Measurements from ENCODE around the gene HMX3. TPM values are rescaled to one million over a fixed set of nuclear protein-coding genes. Genes with fewer than 3 reads are reported as not detected.

HMX3 gene
- total and polyA plus RNA-seq, 2 experiments from 2014 or later, result 0.35 TPM; not detected in 1

DNA sequence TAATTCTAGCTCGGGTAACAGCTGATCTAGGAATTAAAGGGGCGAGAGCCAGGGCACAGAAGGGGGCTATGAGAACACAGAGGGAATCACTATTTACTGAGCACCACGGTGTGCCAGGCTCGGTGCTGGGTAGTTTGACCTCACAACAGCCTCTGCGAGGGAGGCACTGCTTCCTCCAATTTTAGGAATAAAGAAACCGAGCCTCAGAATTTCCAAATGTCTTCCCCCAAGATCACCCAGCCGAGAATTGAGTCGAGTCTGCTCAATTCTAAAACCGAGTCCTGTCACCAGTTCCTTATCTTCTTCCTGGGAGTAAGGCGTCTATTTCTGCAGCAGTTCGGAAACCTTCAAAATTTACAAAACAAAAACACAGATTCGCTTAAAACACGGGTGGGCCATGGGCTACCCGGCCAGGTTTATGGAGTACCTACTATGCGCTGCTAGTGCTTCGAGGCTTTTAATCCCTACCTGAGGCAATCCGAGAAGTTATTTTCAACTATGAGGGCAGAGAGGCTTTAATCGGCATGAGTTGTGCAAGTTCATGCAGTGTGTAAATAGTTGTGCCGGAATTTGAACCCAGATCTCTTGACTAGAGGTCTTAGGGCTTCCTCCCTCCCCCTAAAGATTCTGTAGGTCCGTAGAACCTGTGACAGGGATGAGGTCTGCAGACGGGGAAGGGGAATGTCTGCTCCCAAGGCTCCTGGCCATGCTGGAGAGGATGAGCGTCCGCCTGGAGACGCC lies 11.3 kb downstream of the HMX3 start:
- peaks cover 5% of the 10 kb centered on the region; the same call in 2 of the 3 replicates for H3K9me3 Mint-ChIP-seq
- ATAC-seq (no peak), DNase-seq (ENCODE audit: low spot score) (no peak)
- Histone ChIP-seq H3K27ac (ENCODE audit: low read depth) (no peak overlapping the region), H2AFZ (peak overlapping the region; percentile 90; the same call in 1 of the 2 replicates), H3K4me2 (peak overlapping the region; percentile 83), H4K20me1 (replicated peaks; ENCODE audit: insufficient read depth) (peaks cover 8% of the 10 kb centered on the region; the same call in 1 of the 2 replicates), H3K79me2 (replicated peaks; ENCODE audit: insufficient read depth) (no peaks in the 10 kb centered on the region), H3K9me2 (ENCODE audit: insufficient read depth) (no peaks in the 10 kb centered on the region), H3F3A (replicated peaks; ENCODE audit: low read depth) (peaks cover 52% of the 10 kb centered on the region), H3K27me3 (ENCODE audit: insufficient read depth) (peaks cover 97% of the 10 kb centered on the region), H3K4me1 (ENCODE audit: insufficient read depth) (peaks cover 72% of the 10 kb centered on the region), H3K4me3 (peak overlapping the region; percentile 60), H3K36me3 (ENCODE audit: insufficient read depth) (no peaks in the 10 kb centered on the region)
- no peak overlapping the region for H3K27ac Mint-ChIP-seq
- H3K4me3 Mint-ChIP-seq, result peak overlapping the region; percentile 56
- peaks cover 15% of the 10 kb centered on the region; the same call in 2 of the 3 replicates for H3K36me3 Mint-ChIP-seq (ENCODE audit: low read depth)
- peaks cover 61% of the 10 kb centered on the region for H3K4me1 Mint-ChIP-seq
- TF ChIP-seq EZH2 (IDR thresholded peaks at IDR 0.05; ENCODE audit: low read depth, unreplicated experiment), result peak; percentile 95
- TF ChIP-seq EZH2phosphoT487 (IDR thresholded peaks at IDR 0.05; ENCODE audit: unreplicated experiment), result peak; percentile 50
- TF ChIP-seq, protein P1, sequence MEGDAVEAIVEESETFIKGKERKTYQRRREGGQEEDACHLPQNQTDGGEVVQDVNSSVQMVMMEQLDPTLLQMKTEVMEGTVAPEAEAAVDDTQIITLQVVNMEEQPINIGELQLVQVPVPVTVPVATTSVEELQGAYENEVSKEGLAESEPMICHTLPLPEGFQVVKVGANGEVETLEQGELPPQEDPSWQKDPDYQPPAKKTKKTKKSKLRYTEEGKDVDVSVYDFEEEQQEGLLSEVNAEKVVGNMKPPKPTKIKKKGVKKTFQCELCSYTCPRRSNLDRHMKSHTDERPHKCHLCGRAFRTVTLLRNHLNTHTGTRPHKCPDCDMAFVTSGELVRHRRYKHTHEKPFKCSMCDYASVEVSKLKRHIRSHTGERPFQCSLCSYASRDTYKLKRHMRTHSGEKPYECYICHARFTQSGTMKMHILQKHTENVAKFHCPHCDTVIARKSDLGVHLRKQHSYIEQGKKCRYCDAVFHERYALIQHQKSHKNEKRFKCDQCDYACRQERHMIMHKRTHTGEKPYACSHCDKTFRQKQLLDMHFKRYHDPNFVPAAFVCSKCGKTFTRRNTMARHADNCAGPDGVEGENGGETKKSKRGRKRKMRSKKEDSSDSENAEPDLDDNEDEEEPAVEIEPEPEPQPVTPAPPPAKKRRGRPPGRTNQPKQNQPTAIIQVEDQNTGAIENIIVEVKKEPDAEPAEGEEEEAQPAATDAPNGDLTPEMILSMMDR (conservative IDR thresholded peaks at IDR 0.05; ENCODE audit: low read depth in 2 of 2), result no peak
- TF ChIP-seq POLR2AphosphoS5 (IDR thresholded peaks at IDR 0.05; ENCODE audit: low read depth), result no peak
- TF ChIP-seq ZNF331 (CRISPR knock-in tag; IDR thresholded peaks at IDR 0.05; ENCODE audit: low read depth), result no peak
- TF ChIP-seq CREB1 (CRISPR knock-in tag; IDR thresholded peaks at IDR 0.05; ENCODE audit: low read depth), result no peak
- no peak for TF ChIP-seq STAT1 (IDR thresholded peaks at IDR 0.05; ENCODE audit: unreplicated experiment)
- TF ChIP-seq ZNF114 (CRISPR knock-in tag; IDR thresholded peaks at IDR 0.05), result no peak
- TF ChIP-seq, protein P2, sequence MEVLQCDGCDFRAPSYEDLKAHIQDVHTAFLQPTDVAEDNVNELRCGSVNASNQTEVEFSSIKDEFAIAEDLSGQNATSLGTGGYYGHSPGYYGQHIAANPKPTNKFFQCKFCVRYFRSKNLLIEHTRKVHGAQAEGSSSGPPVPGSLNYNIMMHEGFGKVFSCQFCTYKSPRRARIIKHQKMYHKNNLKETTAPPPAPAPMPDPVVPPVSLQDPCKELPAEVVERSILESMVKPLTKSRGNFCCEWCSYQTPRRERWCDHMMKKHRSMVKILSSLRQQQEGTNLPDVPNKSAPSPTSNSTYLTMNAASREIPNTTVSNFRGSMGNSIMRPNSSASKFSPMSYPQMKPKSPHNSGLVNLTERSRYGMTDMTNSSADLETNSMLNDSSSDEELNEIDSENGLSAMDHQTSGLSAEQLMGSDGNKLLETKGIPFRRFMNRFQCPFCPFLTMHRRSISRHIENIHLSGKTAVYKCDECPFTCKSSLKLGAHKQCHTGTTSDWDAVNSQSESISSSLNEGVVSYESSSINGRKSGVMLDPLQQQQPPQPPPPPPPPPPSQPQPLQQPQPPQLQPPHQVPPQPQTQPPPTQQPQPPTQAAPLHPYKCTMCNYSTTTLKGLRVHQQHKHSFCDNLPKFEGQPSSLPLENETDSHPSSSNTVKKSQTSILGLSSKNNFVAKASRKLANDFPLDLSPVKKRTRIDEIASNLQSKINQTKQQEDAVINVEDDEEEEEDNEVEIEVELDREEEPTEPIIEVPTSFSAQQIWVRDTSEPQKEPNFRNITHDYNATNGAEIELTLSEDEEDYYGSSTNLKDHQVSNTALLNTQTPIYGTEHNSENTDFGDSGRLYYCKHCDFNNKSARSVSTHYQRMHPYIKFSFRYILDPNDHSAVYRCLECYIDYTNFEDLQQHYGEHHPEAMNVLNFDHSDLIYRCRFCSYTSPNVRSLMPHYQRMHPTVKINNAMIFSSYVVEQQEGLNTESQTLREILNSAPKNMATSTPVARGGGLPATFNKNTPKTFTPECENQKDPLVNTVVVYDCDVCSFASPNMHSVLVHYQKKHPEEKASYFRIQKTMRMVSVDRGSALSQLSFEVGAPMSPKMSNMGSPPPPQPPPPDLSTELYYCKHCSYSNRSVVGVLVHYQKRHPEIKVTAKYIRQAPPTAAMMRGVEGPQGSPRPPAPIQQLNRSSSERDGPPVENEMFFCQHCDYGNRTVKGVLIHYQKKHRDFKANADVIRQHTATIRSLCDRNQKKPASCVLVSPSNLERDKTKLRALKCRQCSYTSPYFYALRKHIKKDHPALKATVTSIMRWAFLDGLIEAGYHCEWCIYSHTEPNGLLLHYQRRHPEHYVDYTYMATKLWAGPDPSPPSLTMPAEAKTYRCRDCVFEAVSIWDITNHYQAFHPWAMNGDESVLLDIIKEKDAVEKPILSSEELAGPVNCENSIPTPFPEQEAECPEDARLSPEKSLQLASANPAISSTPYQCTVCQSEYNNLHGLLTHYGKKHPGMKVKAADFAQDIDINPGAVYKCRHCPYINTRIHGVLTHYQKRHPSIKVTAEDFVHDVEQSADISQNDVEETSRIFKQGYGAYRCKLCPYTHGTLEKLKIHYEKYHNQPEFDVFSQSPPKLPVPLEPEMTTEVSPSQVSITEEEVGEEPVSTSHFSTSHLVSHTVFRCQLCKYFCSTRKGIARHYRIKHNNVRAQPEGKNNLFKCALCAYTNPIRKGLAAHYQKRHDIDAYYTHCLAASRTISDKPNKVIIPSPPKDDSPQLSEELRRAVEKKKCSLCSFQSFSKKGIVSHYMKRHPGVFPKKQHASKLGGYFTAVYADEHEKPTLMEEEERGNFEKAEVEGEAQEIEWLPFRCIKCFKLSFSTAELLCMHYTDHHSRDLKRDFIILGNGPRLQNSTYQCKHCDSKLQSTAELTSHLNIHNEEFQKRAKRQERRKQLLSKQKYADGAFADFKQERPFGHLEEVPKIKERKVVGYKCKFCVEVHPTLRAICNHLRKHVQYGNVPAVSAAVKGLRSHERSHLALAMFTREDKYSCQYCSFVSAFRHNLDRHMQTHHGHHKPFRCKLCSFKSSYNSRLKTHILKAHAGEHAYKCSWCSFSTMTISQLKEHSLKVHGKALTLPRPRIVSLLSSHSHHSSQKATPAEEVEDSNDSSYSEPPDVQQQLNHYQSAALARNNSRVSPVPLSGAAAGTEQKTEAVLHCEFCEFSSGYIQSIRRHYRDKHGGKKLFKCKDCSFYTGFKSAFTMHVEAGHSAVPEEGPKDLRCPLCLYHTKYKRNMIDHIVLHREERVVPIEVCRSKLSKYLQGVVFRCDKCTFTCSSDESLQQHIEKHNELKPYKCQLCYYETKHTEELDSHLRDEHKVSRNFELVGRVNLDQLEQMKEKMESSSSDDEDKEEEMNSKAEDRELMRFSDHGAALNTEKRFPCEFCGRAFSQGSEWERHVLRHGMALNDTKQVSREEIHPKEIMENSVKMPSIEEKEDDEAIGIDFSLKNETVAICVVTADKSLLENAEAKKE (CRISPR knock-in tag; IDR thresholded peaks at IDR 0.05), result no peak
- H3K27me3 Mint-ChIP-seq (ENCODE audit: insufficient read depth, low read depth, poor library complexity), result peaks cover 87% of the 10 kb centered on the region

Measured in GM23338 (cell line).